Measurements from ENCODE around the gene MAPKAP1. TPM values are rescaled to one million over a fixed set of nuclear protein-coding genes. Genes with fewer than 3 reads are reported as not detected.

The MAPKAP1 gene
- total and polyA plus RNA-seq, 2 of the 13 experiments (the other 11 are each of a cell fraction or from before 2014, with no cell fraction given), result 45.0 to 64.3 TPM

DNA sequence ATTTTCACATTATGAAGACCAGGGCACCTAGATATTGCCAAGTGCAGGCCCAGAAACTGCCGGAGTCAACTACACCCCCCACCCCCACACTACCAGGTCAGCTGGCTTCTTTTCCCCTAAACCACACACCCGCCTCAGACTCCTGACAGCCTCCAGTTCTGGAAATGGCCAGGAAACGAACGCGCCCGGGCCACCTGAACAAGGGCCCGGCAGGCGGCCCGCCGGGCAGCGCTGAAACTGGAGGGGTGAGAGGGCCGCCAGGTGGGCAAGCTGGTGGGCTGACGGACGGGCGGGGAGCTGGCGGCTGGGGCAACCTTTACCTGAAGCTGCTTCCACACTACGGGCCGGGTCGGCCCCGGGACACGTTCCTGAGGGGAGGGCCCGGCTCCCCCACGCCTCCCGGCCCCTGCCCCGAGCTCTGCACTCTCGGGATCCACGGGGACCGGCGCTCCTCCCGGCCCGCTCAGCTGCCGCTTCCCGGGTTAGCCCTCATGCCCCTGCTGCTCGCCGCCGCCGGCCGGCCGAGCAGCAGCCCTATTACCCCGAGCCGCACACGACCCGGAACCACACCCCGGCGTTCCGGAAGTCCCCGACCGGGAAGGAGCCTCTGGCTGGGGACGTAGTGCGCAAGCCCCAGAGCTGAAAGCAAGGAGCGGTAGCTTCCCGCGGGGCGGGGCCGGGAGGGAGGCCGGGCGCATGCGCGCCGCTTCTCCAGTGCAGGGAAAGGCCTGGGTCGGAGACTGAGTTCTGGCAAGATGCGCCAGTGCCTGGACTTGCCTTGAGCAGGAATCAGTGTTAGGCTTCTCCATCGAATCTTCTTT lies at the start of gene MAPKAP1 (continued):
- TF ChIP-seq, protein P1, sequence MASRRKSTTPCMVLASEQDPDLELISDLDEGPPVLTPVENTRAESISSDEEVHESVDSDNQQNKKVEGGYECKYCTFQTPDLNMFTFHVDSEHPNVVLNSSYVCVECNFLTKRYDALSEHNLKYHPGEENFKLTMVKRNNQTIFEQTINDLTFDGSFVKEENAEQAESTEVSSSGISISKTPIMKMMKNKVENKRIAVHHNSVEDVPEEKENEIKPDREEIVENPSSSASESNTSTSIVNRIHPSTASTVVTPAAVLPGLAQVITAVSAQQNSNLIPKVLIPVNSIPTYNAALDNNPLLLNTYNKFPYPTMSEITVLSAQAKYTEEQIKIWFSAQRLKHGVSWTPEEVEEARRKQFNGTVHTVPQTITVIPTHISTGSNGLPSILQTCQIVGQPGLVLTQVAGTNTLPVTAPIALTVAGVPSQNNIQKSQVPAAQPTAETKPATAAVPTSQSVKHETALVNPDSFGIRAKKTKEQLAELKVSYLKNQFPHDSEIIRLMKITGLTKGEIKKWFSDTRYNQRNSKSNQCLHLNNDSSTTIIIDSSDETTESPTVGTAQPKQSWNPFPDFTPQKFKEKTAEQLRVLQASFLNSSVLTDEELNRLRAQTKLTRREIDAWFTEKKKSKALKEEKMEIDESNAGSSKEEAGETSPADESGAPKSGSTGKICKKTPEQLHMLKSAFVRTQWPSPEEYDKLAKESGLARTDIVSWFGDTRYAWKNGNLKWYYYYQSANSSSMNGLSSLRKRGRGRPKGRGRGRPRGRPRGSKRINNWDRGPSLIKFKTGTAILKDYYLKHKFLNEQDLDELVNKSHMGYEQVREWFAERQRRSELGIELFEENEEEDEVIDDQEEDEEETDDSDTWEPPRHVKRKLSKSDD (CRISPR knock-in tag; IDR thresholded peaks at IDR 0.05; ENCODE audit: low read depth), result no peak
- TF ChIP-seq AGO2 (optimal IDR thresholded peaks at IDR 0.05; ENCODE audit: low read depth, low read length) (peak; percentile 85), ETV6 (CRISPR knock-in tag; conservative IDR thresholded peaks at IDR 0.05) (no peak; the same call in 1 of the 2 replicates), ZC3H13 (CRISPR knock-in tag; IDR thresholded peaks at IDR 0.05) (no peak), CENPT (CRISPR knock-in tag; IDR thresholded peaks at IDR 0.05; ENCODE audit: low read depth) (no peak), ZNF674 (CRISPR knock-in tag; IDR thresholded peaks at IDR 0.05; ENCODE audit: low read depth) (no peak), HNRNPK (IDR thresholded peaks at IDR 0.05; ENCODE audit: low read depth, low read length, poor library complexity, severe bottlenecking) (peak; percentile 58), ZNF780A (CRISPR knock-in tag; IDR thresholded peaks at IDR 0.05) (no peak), TAF1 (CRISPR knock-in tag; IDR thresholded peaks at IDR 0.05) (peak; percentile 74), ZNF724P (CRISPR knock-in tag; IDR thresholded peaks at IDR 0.05; ENCODE audit: borderline replicate concordance) (no peak), ELF4 (CRISPR knock-in tag; IDR thresholded peaks at IDR 0.05; ENCODE audit: borderline replicate concordance) (peak; percentile 62; the same call in 1 of the 2 replicates), ZNF572 (CRISPR knock-in tag; IDR thresholded peaks at IDR 0.05) (no peak), THYN1 (CRISPR knock-in tag; IDR thresholded peaks at IDR 0.05; ENCODE audit: borderline replicate concordance, low read depth) (no peak), ETV5 (CRISPR knock-in tag; IDR thresholded peaks at IDR 0.05; ENCODE audit: borderline replicate concordance) (peak; percentile 64)
- TF ChIP-seq, protein P2, sequence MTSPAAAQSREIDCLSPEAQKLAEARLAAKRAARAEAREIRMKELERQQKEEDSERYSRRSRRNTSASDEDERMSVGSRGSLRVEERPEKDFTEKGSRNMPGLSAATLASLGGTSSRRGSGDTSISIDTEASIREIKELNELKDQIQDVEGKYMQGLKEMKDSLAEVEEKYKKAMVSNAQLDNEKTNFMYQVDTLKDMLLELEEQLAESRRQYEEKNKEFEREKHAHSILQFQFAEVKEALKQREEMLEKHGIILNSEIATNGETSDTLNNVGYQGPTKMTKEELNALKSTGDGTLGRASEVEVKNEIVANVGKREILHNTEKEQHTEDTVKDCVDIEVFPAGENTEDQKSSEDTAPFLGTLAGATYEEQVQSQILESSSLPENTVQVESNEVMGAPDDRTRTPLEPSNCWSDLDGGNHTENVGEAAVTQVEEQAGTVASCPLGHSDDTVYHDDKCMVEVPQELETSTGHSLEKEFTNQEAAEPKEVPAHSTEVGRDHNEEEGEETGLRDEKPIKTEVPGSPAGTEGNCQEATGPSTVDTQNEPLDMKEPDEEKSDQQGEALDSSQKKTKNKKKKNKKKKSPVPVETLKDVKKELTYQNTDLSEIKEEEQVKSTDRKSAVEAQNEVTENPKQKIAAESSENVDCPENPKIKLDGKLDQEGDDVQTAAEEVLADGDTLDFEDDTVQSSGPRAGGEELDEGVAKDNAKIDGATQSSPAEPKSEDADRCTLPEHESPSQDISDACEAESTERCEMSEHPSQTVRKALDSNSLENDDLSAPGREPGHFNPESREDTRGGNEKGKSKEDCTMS (CRISPR knock-in tag; conservative IDR thresholded peaks at IDR 0.05), result no peak
- TF ChIP-seq, protein P3, sequence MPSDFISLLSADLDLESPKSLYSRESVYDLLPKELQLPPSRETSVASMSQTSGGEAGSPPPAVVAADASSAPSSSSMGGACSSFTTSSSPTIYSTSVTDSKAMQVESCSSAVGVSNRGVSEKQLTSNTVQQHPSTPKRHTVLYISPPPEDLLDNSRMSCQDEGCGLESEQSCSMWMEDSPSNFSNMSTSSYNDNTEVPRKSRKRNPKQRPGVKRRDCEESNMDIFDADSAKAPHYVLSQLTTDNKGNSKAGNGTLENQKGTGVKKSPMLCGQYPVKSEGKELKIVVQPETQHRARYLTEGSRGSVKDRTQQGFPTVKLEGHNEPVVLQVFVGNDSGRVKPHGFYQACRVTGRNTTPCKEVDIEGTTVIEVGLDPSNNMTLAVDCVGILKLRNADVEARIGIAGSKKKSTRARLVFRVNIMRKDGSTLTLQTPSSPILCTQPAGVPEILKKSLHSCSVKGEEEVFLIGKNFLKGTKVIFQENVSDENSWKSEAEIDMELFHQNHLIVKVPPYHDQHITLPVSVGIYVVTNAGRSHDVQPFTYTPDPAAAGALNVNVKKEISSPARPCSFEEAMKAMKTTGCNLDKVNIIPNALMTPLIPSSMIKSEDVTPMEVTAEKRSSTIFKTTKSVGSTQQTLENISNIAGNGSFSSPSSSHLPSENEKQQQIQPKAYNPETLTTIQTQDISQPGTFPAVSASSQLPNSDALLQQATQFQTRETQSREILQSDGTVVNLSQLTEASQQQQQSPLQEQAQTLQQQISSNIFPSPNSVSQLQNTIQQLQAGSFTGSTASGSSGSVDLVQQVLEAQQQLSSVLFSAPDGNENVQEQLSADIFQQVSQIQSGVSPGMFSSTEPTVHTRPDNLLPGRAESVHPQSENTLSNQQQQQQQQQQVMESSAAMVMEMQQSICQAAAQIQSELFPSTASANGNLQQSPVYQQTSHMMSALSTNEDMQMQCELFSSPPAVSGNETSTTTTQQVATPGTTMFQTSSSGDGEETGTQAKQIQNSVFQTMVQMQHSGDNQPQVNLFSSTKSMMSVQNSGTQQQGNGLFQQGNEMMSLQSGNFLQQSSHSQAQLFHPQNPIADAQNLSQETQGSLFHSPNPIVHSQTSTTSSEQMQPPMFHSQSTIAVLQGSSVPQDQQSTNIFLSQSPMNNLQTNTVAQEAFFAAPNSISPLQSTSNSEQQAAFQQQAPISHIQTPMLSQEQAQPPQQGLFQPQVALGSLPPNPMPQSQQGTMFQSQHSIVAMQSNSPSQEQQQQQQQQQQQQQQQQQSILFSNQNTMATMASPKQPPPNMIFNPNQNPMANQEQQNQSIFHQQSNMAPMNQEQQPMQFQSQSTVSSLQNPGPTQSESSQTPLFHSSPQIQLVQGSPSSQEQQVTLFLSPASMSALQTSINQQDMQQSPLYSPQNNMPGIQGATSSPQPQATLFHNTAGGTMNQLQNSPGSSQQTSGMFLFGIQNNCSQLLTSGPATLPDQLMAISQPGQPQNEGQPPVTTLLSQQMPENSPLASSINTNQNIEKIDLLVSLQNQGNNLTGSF (CRISPR knock-in tag; IDR thresholded peaks at IDR 0.05), result no peak
- TF ChIP-seq, protein P4, sequence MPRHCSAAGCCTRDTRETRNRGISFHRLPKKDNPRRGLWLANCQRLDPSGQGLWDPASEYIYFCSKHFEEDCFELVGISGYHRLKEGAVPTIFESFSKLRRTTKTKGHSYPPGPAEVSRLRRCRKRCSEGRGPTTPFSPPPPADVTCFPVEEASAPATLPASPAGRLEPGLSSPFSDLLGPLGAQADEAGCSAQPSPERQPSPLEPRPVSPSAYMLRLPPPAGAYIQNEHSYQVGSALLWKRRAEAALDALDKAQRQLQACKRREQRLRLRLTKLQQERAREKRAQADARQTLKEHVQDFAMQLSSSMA (CRISPR knock-in tag; IDR thresholded peaks at IDR 0.05), result no peak

Data from HepG2 (cell line).